SKM-1 treated with dmso at 0.1 percent for 144 hours (cell line): ENCODE data around the gene RAB6A.
A peak's percentile ranks its signal among the peaks of the same experiment; 100 is the strongest.

ENCODE experiments used
- DNase-seq: peaks from one replicate; lab custom pipeline; 2025; ENCODE audit not compliant: unreplicated experiment; lab: John Stamatoyannopoulos, UW

The RAB6A gene

DNA sequence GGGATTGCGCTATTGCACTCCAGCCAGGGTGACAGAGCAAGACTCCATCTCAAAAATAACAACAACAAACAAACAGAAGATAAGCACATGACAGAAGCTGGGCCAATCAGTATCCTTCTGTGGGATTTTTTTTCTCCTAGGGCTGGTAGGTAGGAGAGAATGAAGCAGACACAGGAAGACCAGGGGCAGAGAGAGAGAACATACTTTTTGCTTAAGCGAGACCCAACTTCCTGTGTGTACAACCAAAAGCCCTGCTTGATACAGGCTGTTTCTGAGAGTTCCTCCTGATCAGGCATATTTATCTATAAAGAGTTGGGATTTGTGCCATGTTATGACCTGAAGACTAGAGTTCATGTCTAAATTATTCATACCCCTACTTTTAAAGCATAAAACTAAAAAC is 126.9 kb downstream of the RAB6A start:
- no peak for DNase-seq

DNA sequence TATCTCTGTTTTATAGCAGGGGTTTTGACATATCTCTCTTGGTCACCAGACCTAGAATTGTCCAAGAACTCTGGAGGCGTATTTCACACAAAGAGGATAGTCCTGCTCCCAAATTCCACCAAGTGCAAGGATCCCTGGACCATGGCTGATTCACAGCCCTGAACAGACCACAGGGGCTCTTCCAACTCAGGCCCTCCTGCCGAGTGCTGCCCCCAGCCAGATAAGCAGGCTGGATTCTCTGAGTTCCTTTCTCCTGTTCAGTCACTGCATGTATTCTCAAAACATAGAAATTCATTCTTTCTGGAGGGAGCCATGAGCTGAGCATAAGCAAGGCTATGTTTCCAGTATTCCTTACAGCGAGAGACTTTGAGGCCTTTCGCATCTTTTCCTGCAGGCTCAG is 127.9 kb downstream of the RAB6A start:
- no peak for DNase-seq

DNA sequence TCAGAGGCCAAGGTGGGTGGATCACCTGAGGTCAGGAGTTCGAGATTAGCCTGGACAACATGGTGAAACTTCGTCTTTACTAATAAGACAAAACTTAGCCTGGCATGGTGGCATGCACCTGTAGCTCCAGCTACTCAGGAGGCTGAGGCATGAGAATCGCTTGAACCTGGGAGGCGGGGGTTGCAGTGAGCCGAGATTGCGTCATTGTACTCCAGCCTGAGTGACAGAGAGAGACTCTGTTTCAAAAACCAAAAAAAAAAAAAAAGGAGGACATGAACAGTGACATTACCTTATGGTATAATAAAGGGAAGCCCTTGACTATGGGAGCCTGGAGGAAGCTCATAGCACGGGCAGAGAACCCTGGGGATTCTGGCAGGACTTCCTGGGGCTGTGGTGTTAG is 131.0 kb downstream of the RAB6A start:
- no peak for DNase-seq

DNA sequence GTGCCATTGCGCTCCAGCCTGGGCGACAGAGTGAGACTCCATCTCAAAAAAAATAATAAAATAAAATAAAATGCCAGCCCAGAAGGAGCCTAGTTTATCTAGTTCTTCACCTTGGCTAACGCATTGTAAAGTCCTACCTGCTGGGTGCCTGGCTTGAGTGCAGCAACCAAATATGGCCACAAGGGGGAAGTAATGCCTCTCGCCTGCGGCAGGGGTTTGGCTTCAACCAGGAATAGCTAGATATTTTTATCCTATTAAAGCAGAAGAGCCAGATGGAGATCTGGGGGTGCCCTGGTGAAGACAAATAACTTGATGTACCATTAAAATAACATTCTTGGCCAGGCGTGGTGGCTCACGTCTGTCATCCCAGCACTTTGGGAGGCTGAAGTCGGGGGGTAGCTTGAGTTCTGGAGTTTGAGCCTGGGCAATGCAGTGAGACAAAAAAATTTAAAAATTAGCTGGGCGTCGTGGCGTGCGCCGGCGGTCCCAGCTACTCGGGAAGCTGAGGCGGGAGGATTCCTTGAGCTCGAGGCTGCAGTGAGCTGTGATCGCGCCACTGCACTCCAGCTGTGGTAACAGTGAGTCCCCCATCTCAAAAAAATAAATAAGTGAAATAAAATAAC is 135.1 kb downstream of the RAB6A start:
- peak; percentile 69 for DNase-seq
